ENCODE results near the gene ATP5PF. TPM values are rescaled to one million over a fixed set of nuclear protein-coding genes. Genes with fewer than 3 reads are reported as not detected.

Gene ATP5PF
- total and polyA plus RNA-seq, 2 of the 4 experiments (the other 2 are of a cell fraction), result 76.0 to 190 TPM

GRCh38 chr21:25710550-25710949, 24.2 kb downstream of the ATP5PF start:
- no peak overlapping the region for H2AK5ac ChIP-seq (ENCODE audit: low read depth, low read length)
- WGBS, 2 experiments (ENCODE audit: extremely low coverage in 2 of 2, insufficient read length in 1 of 2), result 63% methylated on average over 1 of the region's 5 CpGs; no CpG with 5 or more reads in 1 of the 2 experiments
- BruUV-seq (replicated peaks), result no TSS peak
- H3K4me3 ChIP-seq (ENCODE audit: insufficient read depth, low read depth, low read length), result no peak overlapping the region
- ChIA-PET CTCF (no interaction called here), POLR2A (ENCODE audit: unreplicated experiment) (no interaction called here)
- H3K4me1 ChIP-seq (ENCODE audit: control insufficient read depth, insufficient read depth, low read length), result no peaks in the 10 kb centered on the region
- no peaks in the 10 kb centered on the region for H3K27me3 ChIP-seq (ENCODE audit: control insufficient read depth, insufficient read depth, low read length)
- TF ChIP-seq CEBPB (IDR thresholded peaks at IDR 0.05; ENCODE audit: low read depth, low read length) (no peak), ELK1 (IDR thresholded peaks at IDR 0.05; ENCODE audit: borderline replicate concordance, low read depth, low read length) (no peak)
- H3K18ac ChIP-seq (ENCODE audit: low read depth, low read length), result no peak overlapping the region
- H4K8ac ChIP-seq (ENCODE audit: low read depth in 2 of 2, low read length in 2 of 2), result no peak overlapping the region
- dilution Hi-C loops (cut with HindIII; ENCODE audit: low sequenced_read_pairs, unreplicated experiment) (no loop called here), intact Hi-C loops (cut with micrococcal nuclease) (no loop called here), in situ Hi-C loops (cut with MboI; ENCODE audit: low sequenced_read_pairs) (no loop called here)
- H3K9me1 ChIP-seq (ENCODE audit: insufficient read depth, low read length), result 0 out of 2 replicates have a peak, but pooled peaks cover 3% of the 10 kb centered on the region
- H3K4me2 ChIP-seq (ENCODE audit: low read depth, low read length), result no peak overlapping the region
- no peak overlapping the region for H3K9ac ChIP-seq (ENCODE audit: low read depth, low read length)
- H3K23ac ChIP-seq (ENCODE audit: low read depth, low read length), result no peak overlapping the region
- no peak overlapping the region; the same call in 1 of the 2 replicates for H3K4ac ChIP-seq (ENCODE audit: low read depth, low read length)
- H2AK9ac ChIP-seq (replicated peaks; ENCODE audit: low read depth, low read length, poor library complexity), result no peak overlapping the region
- H4K5ac ChIP-seq (ENCODE audit: low read depth, low read length), result no peak overlapping the region
- no peak overlapping the region for H2BK15ac ChIP-seq (ENCODE audit: low read depth, low read length)
- ATAC-seq (ENCODE audit: low read depth) (no peak), DNase-seq (no peak)
- H2BK5ac ChIP-seq (ENCODE audit: low read depth, low read length, poor library complexity, severe bottlenecking), result no peak overlapping the region
- H3K27ac ChIP-seq (ENCODE audit: insufficient read depth, low read length), result no peak overlapping the region
- H2BK20ac ChIP-seq (ENCODE audit: low read depth, low read length), result no peak overlapping the region
- H3K56ac ChIP-seq (ENCODE audit: extremely low read depth, insufficient read depth, low read length), result no peak overlapping the region
- no peak overlapping the region for H4K91ac ChIP-seq (ENCODE audit: insufficient read depth, low read depth, low read length)
- H3K79me1 ChIP-seq (ENCODE audit: low read depth in 1 of 2, low read length in 2 of 2), result no peaks in the 10 kb centered on the region
- no peak overlapping the region for H2BK120ac ChIP-seq (ENCODE audit: low read depth, low read length)
- H3K14ac ChIP-seq (replicated peaks; ENCODE audit: low read depth, low read length), result no peak overlapping the region
- no peak overlapping the region for H2AFZ ChIP-seq (replicated peaks; ENCODE audit: low read length, poor library complexity)
- no peaks in the 10 kb centered on the region for H3K9me3 ChIP-seq (ENCODE audit: control insufficient read depth, insufficient read depth, low read length)
- H4K20me1 ChIP-seq (ENCODE audit: insufficient read depth, low read length), result no peaks in the 10 kb centered on the region
- no peaks in the 10 kb centered on the region for H3K36me3 ChIP-seq (ENCODE audit: control insufficient read depth, insufficient read depth, low read length)

Data from IMR-90 (cell line).